ENCODE results near the gene ATP5PF.
A peak's percentile ranks its signal among the peaks of the same experiment; 100 is the strongest.
"Not testable (repeated sequence)": the region's sequence is repeated elsewhere in the genome, so short reads cannot be mapped to it uniquely, and the experiment has no call there.

ATP5PF gene, protein sequence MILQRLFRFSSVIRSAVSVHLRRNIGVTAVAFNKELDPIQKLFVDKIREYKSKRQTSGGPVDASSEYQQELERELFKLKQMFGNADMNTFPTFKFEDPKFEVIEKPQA

DNA sequence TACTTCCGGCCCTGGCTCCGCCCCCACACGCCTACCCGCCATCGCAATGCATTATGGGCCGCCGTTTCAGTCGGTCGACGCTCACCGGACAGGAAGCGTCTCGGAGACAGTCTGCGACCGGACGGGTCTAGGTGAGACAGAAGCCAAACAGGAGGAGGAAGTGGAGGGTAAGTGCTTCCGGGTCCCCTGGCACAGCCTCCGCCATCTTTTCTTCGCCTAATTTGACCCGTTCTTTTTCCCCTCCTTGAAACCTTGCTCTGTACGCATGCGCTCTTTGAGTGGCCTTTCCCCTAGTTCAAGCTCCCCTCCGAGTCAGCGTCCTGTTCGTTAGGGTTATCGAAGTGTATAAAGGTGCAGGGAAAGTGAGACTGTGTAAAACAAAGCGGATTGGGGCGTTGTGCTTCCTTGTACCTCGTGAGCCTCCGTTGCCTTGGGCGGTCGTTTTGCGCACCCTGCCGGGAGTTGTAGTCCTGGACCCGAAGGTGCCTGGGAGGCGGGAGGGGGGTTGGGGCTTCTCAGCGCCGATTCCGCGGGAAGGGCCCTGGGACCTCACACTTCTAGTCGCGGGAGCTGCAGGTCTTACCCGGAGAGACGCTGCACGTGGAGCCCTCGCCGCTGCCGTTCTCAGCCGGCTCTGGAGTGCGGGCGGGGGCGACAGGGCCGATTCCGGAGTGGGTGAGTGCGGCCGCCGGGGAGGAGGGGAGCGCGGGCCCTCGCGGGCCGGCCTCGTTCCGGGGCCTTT lies at the start of gene ATP5PF, which contains the start of gene GABPA:
Gene ATP5PF, minus strand, starts transcription at position 1 of the 742 bp plus-strand sequence. CDS start 5,110 bp downstream, outside the sequence.
Gene GABPA, plus strand, starts transcription at position 69 of the 742 bp plus-strand sequence. CDS start 6,627 bp downstream, outside the sequence.
- DNase-seq = peak; percentile 96

DNA sequence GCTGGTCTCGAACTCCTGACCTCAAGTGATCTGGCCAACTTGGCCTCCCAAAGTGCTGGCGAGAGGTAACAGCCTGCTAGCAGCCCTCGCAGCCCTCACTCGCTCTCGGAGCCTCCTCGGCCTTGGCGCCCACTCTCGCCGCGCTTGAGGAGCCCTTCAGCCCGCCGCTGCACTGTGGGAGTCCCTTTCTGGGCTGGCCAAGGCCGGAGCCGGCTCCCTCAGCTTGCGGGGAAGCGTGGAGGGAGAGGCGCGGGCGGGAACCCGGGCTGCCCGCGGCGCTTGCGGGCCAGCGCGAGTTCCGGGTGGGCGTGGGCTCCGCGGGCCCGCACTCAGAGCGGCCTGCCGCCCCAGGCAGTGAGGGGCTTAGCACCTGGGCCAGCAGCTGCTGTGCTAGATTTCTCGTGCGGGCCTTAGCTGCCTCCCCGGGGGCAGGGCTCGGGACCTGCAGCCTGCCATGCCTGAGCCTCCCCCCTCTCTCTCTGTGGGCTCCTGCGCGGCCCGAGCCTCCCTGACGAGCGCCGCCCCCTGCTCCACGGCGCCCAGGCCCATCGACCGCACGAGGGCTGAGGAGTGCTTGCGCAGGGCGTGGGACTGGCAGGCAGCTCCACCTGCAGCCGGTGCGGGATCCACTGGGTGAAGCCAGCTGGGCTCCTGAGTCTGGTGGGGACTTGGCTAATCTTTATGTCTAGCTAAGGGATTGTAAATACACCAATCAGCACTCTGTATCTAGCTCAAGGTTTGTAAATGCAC lies 43.6 kb upstream of the ATP5PF start:
- not testable (repeated sequence) for DNase-seq

DNA sequence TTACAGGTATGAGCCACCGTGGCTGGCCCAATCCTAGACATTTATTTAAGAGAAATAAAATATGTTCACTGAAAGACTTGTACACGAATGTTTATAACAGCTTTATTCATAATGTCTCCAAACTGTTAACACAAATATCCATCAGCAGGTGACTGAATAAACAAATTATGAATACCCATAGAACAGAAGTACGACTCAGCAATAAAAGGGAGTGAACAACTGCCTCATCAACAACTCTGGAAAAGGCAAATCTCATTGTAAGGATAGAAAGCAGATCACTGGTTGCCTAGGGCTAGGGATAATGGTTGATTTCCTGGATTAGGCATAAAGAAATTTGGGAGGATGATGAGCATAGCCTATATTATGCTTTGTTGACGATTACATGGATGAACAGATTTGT lies 41.7 kb upstream of the ATP5PF start:
- DNase-seq = no peak

DNA sequence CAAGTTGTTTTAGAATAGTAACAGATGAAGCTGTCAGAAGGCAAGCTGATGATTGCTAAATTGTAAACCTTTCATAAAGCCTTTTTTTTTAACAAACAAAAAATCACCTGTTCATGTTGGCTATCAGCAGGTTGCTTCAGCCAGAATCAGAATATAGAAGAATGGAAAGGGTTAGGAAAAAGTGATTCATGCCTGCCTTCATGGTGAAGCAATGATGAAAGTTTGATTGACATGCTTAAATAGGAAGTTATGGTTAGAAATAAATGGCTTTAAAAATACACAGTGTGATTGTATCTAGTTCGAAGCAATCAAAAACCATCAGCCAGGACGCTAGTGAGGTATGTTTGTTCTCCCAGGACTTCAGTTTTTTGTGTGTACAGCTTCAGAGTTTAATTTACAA lies 38.0 kb upstream of the ATP5PF start:
- no peak for DNase-seq

DNA sequence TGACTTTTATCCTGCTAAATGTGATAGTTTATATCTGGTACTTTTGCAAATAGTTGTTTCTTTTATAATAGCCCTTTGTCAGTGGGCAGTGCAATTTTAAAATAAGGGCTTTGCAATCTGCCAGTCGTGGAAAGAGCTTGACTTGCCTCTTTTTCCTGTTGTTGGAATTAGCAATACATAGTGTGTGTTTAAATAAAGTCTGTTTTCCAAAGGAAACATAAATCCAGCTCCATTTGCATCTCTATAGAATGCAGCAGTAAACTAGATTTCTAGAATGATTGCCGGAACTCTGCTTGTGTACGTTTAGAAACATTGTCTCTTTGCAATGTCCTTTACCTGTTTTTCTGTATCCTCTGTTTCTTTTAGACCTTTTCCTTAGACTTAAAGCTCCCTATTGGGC lies 33.2 kb upstream of the ATP5PF start:
- no peak for DNase-seq

DNA sequence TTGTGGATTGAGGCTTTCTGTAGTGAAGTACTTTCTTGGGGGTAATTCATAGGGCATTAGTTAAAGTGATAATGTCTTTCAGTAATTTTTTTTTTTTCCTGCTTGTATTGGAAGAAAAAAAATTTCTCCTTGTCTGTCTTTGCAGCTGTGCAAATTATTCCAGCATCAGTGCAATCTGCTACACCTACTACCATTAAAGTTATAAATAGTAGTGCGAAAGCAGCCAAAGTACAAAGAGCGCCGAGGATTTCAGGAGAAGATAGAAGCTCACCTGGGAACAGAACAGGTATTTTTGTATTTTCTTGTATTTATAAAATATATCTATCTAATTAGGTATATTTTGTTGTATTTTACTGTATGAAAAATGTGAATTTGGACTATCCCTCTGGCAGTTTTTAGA lies 29.4 kb upstream of the ATP5PF start:
- DNase-seq = no peak

DNA sequence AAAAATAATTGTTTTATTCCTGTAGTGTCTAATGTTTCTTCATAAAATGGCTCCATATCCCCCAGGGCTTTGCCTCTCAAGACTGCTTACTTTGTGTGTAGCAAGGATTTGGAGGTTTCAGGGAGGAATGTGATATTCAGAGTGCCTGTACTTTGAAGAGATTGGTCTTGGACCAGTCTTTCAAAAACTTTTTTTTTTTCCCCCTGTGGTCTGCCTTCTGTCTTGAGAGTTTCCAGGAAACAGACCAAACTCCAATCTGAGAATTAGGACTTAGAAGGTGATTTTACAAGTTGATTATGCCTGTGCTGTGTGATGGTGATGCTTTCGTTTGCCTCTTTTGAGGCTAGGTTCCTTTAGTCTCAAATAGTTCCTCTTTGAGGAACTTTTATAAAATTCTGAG lies 26.0 kb upstream of the ATP5PF start:
- no peak for DNase-seq

DNA sequence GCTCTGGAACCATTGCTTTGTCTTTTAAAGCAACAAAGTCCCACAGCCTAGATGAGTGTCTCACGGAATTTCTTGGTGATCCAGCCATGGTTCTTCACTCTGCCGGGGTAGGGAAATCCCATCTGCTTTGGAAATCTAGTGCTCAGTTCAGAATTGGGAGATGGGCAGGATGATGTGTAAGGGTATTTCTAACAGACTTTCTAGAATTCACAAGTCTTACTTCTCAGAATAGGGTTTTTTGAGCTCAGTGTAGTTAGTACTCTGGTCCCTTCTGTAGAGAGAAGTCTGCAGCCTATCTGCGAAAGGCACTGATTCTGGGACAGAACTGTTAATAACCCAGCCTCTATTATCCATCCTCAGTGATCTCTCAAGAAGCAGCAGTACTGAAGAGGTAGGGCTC lies 25.4 kb upstream of the ATP5PF start:
- no peak for DNase-seq

DNA sequence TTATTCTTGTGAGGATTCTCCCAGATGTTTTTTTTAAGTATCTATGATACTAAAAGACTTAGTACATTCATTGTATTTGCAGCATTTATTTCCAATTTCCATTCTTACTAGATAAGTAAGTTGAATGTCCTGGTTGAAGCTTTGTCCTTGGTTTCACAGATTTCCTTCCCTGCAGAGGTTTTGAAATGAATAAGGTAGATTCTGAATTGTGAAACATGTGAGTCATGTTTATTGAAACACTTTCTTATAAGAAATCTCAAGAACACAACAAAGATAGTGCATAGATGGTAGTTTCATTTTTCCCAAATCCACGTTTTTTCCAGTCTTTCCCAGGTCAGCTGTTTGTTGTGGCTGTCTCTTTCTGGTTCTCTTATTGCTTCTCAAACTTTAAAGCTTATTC lies 24.9 kb upstream of the ATP5PF start:
- DNase-seq = no peak

DNA sequence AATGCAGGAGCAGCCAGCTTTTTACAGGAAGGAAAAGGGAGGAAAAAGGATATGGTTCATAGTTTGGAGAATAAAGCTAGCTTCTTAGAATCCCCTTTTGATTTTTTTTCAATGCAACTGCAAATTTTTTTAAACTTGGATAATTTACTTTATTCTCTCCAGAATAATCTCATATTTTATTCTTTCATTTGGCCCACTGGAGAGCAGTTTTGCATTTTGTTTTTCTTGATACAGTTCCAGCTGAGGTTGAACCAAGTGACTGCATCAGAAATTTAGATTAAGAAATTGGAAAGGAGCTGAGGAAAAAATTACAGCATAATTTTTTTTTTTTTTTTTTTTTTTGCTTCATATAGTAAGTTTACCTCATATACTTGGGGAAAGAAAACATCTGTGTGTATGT lies 22.8 kb upstream of the ATP5PF start:
- no peak for DNase-seq

DNA sequence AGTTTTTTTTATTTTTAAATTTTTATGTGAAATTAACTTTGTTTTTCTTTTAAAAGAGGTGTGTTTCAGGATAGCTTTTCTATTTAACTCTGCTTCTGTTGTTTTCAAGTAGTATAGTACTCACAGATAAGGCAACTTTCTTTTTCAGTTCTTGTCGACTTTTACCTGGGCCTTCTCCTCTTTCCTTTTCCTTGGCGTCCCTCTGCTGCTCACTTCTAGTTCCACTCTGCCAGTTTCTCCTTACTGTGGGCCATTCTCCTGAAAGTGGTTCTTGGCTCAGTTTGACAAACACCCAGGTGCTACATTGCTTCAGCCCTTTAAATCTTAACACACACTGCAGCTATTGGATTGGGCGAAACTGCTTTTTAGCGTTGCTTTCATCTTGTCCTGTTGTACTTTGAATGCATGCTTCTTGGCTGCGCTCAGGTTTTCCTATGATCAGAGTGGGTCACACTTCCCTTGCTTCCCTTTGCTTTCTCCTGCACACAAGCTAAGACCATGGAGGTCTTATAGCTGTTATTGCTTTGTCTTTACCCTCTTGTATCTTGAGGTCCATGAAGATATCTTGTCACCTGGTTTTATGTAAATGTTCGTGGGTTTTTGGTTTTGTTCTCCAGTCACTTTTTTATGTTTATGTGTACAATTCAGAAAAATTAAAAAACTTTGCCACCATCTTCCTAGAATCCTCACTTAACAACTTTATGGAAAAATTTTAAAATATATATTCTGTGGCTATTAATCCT lies 21.7 kb upstream of the ATP5PF start:
- no peak for DNase-seq

DNA sequence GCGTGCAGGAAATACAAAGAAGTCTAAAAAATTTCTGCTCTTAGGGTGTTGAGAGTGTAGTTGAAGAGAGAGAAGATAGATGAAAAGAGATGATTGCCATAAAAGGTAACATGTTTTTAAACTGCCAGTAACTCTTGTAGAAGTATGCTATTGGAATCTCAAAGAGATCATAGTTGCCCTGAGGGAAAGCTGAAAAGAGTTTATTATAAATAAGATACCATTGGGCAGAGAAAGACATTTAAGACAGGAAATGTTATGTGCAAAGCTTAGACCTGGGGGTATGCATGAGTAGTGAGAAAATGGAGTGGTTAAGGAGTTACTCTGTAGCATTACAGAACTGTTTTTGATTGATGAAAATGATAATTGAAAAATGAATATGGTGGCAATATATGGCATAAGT lies 17.7 kb upstream of the ATP5PF start:
- DNase-seq = no peak

DNA sequence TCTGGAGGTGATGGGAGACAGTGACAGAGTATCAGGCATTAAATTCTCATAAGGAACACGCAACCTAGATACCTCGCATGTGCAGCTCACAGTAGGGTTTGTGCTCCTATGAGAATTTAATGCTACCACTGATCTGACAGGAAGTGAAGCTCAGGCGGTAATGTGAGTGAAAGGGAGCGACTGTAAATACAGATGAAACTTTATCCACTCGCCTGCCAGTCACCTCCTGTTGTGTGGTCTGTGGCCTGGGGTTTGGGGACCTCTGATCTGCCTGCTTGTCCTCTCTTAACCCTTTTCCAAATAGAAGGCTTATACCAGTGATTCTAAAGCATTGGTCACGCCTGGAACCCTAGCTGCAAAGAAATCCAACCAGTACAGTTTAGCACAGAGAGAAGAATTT lies 15.4 kb upstream of the ATP5PF start:
- DNase-seq = no peak

DNA sequence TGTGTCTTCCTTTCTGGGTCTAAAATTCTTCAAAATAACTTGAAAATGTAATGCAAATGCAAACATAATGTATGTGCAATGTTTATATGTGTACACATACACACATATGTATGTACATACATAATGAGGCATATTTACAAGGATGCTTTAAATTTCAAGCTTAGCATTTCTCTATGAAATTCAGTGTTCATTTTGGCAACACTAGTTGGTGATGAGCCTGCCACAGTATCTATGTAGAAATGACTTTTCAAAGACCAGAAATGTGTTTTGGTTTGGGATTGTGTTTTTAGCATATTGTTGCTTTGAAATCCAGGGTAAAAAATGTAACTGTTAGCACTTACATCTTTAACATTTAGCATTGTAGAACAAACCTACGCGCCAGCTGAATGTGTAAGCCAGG lies 10.2 kb upstream of the ATP5PF start:
- no peak for DNase-seq

DNA sequence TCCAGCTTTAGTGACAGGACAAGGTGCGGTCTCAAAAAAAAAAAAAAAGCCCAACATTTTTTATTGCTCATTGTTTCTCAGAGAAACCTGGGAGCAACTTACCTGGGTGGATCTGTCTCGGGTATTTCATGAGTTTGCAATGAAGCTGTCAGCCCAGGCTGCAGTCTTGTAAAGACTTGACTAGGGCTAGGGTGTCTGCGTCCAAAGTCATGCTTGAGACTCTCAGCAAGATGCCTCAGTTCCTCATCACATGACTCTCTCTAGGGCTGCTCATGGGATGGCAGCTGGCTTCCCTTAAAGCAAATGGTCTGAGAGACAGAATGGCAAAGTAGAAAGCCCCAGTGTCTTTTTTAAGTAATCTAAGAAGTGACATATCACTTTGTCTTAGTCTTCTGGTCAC lies 8.2 kb upstream of the ATP5PF start:
- no peak for DNase-seq

DNA sequence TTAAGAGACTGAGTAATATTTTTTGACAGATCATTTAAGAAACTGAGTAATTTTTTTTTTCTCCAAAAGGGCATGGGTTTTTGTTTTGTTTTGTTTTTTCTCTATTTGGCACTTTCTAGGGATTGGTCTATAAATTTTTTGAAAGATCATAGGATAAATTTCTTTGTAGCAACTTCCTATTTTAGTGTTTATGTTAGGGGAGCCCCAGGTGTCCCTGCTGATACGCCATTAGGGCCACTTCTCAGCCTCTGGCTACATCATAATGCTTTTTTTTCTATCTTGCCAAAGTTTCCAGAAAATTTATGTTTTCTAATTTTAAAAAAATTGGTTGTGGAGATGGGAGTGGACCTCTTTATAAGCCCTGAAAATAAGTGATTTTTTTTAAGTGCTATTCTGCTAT lies 2.7 kb upstream of the ATP5PF start:
- no peak for DNase-seq

DNA sequence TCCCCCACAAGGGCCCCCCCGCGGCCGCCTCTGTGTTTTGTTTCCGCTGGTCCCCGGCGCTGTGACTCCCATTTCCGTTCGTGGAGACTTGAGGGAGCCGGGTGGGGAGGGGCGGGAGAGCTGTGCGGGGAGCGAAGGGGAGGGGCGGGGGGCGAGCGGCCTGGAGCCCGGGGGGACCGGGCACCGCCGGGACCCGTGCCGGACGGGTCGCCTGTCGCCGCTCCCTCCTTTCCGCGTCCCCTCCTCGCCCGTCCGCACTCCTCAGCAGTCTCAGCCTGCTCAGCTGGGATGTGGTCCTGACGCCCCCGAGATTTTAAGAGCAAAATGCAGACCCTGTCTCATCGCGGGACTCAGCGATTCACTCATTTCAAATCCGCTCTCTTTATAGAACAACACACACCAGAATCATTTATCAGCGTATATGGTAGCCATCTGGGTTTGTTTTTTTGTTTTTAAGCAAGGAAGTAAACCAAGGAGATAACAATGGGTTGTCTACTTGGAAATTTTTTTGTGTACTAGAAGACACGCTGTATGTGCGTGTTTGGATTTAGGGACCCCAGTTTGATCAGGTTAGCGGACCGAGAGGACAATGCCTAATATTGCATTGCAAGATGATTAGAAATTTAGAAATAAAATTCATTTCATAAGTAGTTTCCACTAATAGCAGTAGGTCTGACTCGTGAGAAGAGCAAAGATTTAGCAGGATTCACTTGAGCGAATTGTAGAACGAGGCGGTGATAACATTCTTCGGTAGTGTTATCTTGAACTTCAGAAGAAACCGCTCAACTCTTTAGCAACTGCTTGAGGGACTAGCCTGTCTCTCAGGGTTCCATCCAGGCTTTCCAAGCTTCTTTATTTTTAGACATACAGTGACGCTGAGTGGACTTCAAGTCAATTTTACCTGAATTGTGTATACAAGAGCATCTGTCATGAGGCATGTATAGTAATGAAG lies 1.2 kb upstream of the ATP5PF start:
- peak; percentile 83 for DNase-seq

DNA sequence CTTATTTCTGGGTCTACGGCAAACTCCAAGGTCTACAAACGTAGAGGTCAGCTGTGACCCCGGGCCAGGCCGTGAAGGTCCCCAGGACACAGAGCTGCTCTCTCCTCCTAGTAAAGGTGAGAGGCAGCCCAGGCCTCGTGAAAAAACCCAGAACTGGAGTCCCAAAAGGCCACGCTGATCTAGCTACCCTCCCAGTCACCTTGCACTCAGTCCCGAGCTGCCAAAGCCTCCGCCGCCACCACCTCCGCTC lies 125 bp downstream of the ATP5PF start:
- DNase-seq = no peak

DNA sequence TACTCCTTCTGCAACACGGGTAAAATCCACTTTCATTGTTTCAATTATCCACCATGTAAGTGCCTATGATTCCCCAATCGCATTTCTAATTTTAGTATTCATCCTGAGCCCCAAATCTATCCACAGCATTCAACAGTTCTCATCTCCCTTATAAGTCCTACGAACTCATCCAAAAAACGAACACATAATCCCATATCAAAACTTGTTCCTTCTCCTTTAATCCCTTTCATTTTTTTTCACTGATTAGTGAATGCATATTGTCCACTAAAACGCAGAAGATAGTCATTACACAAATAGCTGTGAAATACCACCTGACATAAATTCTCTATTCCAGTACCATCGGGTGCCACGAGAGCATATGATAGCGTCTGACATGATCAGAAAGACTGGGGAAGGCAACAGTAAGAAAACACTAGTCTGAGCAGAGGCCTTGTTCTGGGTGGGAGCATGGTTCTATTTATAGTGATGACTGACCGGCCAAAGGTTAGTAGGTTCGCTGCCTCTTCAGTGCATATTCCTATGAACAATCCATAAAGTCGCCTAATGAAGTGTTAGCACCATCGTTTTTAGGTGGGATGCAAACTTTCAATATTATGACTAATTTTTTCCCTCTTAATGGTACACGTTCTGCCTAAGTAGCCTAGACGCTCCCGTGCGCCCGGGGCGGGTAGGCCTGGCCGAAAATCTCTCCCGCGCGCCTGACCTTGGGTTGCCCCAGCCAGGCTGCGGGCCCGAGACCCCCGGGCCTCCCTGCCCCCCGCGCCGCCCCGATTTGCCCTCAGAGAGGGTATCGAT lies 648 bp downstream of the ATP5PF start:
- peak; percentile 19 for DNase-seq

DNA sequence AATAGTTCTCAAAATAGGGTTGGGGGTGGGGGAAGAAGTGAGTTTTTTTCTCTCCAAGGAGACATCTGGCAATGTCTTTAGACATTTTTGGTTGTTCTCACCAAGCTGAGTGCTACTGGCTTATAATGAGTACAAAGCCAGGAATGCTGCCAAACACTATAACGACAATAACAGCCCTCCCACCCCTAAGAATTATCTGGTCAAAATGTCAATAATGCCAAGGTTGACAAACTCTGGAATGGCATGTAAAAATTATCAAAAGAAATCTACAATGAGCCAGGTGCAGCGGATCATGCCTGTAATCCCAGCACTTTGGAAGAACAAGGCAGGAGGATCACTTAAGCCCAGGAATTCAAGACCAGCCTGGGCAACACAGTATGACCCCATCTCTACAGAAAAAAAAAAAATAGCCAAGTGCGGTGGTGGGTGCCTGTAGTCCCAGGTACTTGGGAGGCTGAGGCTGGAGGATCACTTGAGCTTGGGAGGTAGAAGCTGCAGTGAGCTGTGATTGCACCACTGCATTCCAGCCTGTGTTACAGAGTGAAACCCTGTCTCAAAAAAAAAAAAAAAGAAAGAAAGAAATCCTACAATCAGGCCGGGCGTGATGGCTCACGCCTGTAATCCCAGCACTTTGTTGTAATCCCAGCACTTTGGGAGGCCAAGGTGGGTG lies 2.5 kb downstream of the ATP5PF start:
- DNase-seq = no peak

DNA sequence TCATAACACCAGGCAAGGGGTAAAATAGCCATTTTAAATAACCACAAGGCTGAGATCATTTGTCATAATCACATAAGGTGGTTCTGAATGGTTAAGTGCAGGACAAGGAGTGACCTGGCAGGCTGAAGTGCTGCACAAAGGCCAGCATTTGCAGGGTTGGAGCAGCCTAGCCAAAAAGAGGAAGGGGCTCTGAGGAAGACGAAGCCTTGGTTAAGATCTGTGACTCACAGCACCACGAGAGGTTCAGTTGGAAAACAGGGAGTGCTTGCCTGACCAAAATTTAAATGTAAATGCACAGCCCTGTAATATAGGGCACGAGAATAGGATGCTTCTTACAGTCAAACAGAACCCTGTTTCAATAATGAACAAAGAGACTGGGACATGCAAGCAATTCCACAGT lies 12.1 kb downstream of the ATP5PF start:
- no peak for DNase-seq
